Heart left ventricle (tissue), 13 donors: ENCODE data around the gene PAQR6.

Source experiments
- POLR2A ChIP-seq, 2 donors: fragments of 450-650 bp; IDR thresholded peaks; one replicate each; pipeline ENCODE4 v1.6.1; 2017; ENCODE audit warnings: antibody characterized with exemption in 2 of 2, mild to moderate bottlenecking in 2 of 2, moderate library complexity in 2 of 2
- TF ChIP-seq, protein P1 (sequence below), 12 donors: fragments of 200-600 bp; sonication (generic) in 4 of 12; IDR thresholded peaks; one replicate each; pipeline versions ENCODE4 v1.5.0 to v1.8.0; 2018 to 2022; ENCODE audit warnings: antibody characterized with exemption in 12 of 12, mild to moderate bottlenecking in 5 of 12
- donor health status: ischemic (EF 13 %, LVEDD 7.1; RV severe dilation, severe dysfunction).
- donor health status: DM: no; HTN: yes; CAD: no.
- donor health status: DM: no; HTN: no; CAD: no.
- donor health status: ischemic (EF 25% LVEDD 6.9; RV normal size, moderate dysfunction).
- donor health status: ischemic (EF 25% LVEDD 5.7; RV mildly dilated, moderate dysfunction).
- donor health status: ischemic (EF 35%, LVEDD 5.7; RV mildly dilated, moderate dysfunction).
- donor health status: nonischemic (EF 11% LVEDD 7.7; RV severe dilation, severe dysfunction).
- donor health status: DM: yes; HTN: yes; CAD: no.
- donor health status: PGD.
- donor health status: ischemic (EF 29% LVEDD 5.4; RV normal size, mild dysfunction).
- donor health status: nonischemic (EF 23%, LVEDD 6.1; RV moderate dilation, normal function).

DNA sequence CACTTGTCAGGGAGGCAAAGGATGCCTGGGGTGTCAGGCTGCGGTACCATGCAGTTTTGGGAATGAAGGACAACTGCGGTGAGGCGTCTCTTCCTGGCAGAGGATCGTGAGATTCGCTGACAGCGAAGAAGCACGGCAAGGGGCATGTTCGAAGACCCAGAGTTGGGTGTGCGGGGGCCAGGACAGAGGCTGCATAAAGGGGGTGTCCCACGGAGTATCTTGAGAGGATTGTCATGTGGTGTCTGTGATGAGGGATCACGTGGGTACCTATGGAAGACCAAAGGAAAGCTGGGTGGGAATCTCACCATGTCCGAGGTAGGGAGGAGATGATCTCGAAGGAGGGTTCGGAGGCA is 53.6 kb downstream of the PAQR6 start:
- TF ChIP-seq, protein P1, sequence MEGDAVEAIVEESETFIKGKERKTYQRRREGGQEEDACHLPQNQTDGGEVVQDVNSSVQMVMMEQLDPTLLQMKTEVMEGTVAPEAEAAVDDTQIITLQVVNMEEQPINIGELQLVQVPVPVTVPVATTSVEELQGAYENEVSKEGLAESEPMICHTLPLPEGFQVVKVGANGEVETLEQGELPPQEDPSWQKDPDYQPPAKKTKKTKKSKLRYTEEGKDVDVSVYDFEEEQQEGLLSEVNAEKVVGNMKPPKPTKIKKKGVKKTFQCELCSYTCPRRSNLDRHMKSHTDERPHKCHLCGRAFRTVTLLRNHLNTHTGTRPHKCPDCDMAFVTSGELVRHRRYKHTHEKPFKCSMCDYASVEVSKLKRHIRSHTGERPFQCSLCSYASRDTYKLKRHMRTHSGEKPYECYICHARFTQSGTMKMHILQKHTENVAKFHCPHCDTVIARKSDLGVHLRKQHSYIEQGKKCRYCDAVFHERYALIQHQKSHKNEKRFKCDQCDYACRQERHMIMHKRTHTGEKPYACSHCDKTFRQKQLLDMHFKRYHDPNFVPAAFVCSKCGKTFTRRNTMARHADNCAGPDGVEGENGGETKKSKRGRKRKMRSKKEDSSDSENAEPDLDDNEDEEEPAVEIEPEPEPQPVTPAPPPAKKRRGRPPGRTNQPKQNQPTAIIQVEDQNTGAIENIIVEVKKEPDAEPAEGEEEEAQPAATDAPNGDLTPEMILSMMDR (IDR thresholded peaks at IDR 0.05) = no peak
- no peak for TF ChIP-seq POLR2A (IDR thresholded peaks at IDR 0.05)
